GM20000 (cell line): ENCODE data around the gene ADARB2.

Experiments used
- DNase-seq: peaks from one replicate; pipeline ENCODE4 v3.0.0; 2012; ENCODE audit warnings: low spot score
- CTCF ChIP-seq: IDR thresholded peaks from 2 replicates; pipeline ENCODE4 v1.5.1; 2012; ENCODE audit warnings: mild to moderate bottlenecking, control low read depth; ENCODE audit errors: extremely low read depth, missing control alignments

The ADARB2 gene

GRCh38 chr10:1524540-1524939, 212.8 kb downstream of the ADARB2 start:
- DNase-seq, result no peak
- no peak for TF ChIP-seq CTCF

GRCh38 chr10:1523221-1523620, 214.1 kb downstream of the ADARB2 start:
- no peak for TF ChIP-seq CTCF
- DNase-seq, result no peak

- TF ChIP-seq CTCF, result no peak
- DNase-seq, result no peak
Observed at GRCh38 chr10:1522237-1522636, 215.1 kb downstream of the ADARB2 start.

- DNase-seq, result no peak
- TF ChIP-seq CTCF, result no peak
Observed at GRCh38 chr10:1521741-1522140, 215.6 kb downstream of the ADARB2 start.

GRCh38 chr10:1520909-1521565, 216.3 kb downstream of the ADARB2 start:
- TF ChIP-seq CTCF, result no peak
- DNase-seq, result no peak

- no peak for TF ChIP-seq CTCF
- DNase-seq, result no peak
Observed at GRCh38 chr10:1519391-1519790, 217.9 kb downstream of the ADARB2 start.

- DNase-seq, result no peak
- TF ChIP-seq CTCF, result no peak
Observed at GRCh38 chr10:1517684-1518083, 219.6 kb downstream of the ADARB2 start.
